ENCODE data around the gene PABPC5.

The PABPC5 gene

GRCh38 chrX:91434351-91435168, at the start of gene PABPC5:
Gene PABPC5, plus strand, starts transcription at chrX:91434839. Its CDS starts 739 bp downstream, at chrX:91435578.
- no peak for DNase-seq (ENCODE audit: low read depth)

- no peak for DNase-seq (ENCODE audit: low read depth)
These were observed 45.6 kb upstream of the PABPC5 start for GRCh38 chrX:91389026-91389425.

GRCh38 chrX:91414713-91415112, 19.9 kb upstream of the PABPC5 start:
- no peak for DNase-seq (ENCODE audit: low read depth)

GRCh38 chrX:91435395-91435794, 756 bp downstream of the PABPC5 start:
- no peak for DNase-seq (ENCODE audit: low read depth)

Data from stimulated activated CD4-positive, alpha-beta T cell treated with anti-CD3 and anti-CD28 coated beads, Interleukin-2, amount 100 ng/mL, for 4 hours (primary cell).